ENCODE data around the gene PROKR1.

Gene PROKR1

GRCh38 chr2:68663371-68664156 is 20.2 kb downstream of the PROKR1 start:
- Histone ChIP-seq H3K27ac (replicated peaks) (no peak overlapping the region), H3K27me3 (ENCODE audit: insufficient read depth, poor library complexity, severe bottlenecking) (no peaks in the 10 kb centered on the region), H3K4me3 (replicated peaks; ENCODE audit: insufficient read depth, low read length) (no peak overlapping the region)
- DNase-seq (ENCODE audit: low read depth in 1 of 2, low spot score in 1 of 2), result no peak
- TF ChIP-seq SPI1 (IDR thresholded peaks at IDR 0.05; ENCODE audit: borderline replicate concordance, low read depth), result no peak
- no peak for TF ChIP-seq REST (IDR thresholded peaks at IDR 0.05; ENCODE audit: insufficient replicate concordance, low read depth)
- TF ChIP-seq GABPA (IDR thresholded peaks at IDR 0.05; ENCODE audit: low read depth), result no peak
- no peak for TF ChIP-seq POLR2AphosphoS5 (IDR thresholded peaks at IDR 0.05; ENCODE audit: low read depth)
- no peak for TF ChIP-seq CTCF (IDR thresholded peaks at IDR 0.05; ENCODE audit: insufficient read depth, low read length)

- TF ChIP-seq CTCF (IDR thresholded peaks at IDR 0.05; ENCODE audit: insufficient read depth, low read length) (no peak), REST (IDR thresholded peaks at IDR 0.05; ENCODE audit: insufficient replicate concordance, low read depth) (no peak), GABPA (IDR thresholded peaks at IDR 0.05; ENCODE audit: low read depth) (no peak), SPI1 (IDR thresholded peaks at IDR 0.05; ENCODE audit: borderline replicate concordance, low read depth) (no peak), POLR2AphosphoS5 (IDR thresholded peaks at IDR 0.05; ENCODE audit: low read depth) (no peak)
- DNase-seq (ENCODE audit: low read depth in 1 of 2, low spot score in 1 of 2), result no peak
- no peak overlapping the region for H3K27ac ChIP-seq (replicated peaks)
- no peak overlapping the region for H3K4me3 ChIP-seq (replicated peaks; ENCODE audit: insufficient read depth, low read length)
- no peaks in the 10 kb centered on the region for H3K27me3 ChIP-seq (ENCODE audit: insufficient read depth, poor library complexity, severe bottlenecking)
Observed at GRCh38 chr2:68667371-68667770, 24.0 kb downstream of the PROKR1 start.

- no peak overlapping the region for H3K27ac ChIP-seq (replicated peaks)
- no peak for DNase-seq (ENCODE audit: low read depth in 1 of 2, low spot score in 1 of 2)
- H3K4me3 ChIP-seq (replicated peaks; ENCODE audit: insufficient read depth, low read length), result no peak overlapping the region
- TF ChIP-seq GABPA (IDR thresholded peaks at IDR 0.05; ENCODE audit: low read depth), result no peak
- TF ChIP-seq CTCF (IDR thresholded peaks at IDR 0.05; ENCODE audit: insufficient read depth, low read length), result no peak
- TF ChIP-seq REST (IDR thresholded peaks at IDR 0.05; ENCODE audit: insufficient replicate concordance, low read depth), result no peak
- H3K27me3 ChIP-seq (ENCODE audit: insufficient read depth, poor library complexity, severe bottlenecking), result no peaks in the 10 kb centered on the region
Observed at GRCh38 chr2:68669651-68670050, 26.3 kb downstream of the PROKR1 start.
